CD4-positive, alpha-beta T cell treated with Interleukin-4 for 1 hour (primary cell): Measurements from ENCODE around the gene FLRT2.

ENCODE experiments used
- DNase-seq, 2 donors: peaks; one replicate each; pipeline ENCODE4 v3.0.0-alpha.2; 2020 to 2022

FLRT2 gene

GRCh38 chr14:85566603-85567002, 36.7 kb downstream of the FLRT2 start:
- no peak for DNase-seq

GRCh38 chr14:85572011-85572410, 42.1 kb downstream of the FLRT2 start:
- no peak for DNase-seq

- DNase-seq, result no peak
Measured at GRCh38 chr14:85572845-85573244, 42.9 kb downstream of the FLRT2 start.

GRCh38 chr14:85573406-85573805, 43.5 kb downstream of the FLRT2 start:
- no peak for DNase-seq

GRCh38 chr14:85574853-85575616, 45.1 kb downstream of the FLRT2 start:
- no peak for DNase-seq

- no peak for DNase-seq
Measured at GRCh38 chr14:85575617-85575898, 45.6 kb downstream of the FLRT2 start.

GRCh38 chr14:85576218-85576617, 46.3 kb downstream of the FLRT2 start:
- no peak for DNase-seq

GRCh38 chr14:85576848-85577542, 47.1 kb downstream of the FLRT2 start:
- no peak for DNase-seq

- no peak for DNase-seq
Measured at GRCh38 chr14:85577543-85578114, 47.7 kb downstream of the FLRT2 start.

- no peak for DNase-seq
Measured at GRCh38 chr14:85578357-85578756, 48.4 kb downstream of the FLRT2 start.

GRCh38 chr14:85578930-85579329, 49.0 kb downstream of the FLRT2 start:
- DNase-seq, result no peak

- no peak for DNase-seq
Measured at GRCh38 chr14:85579942-85580341, 50.0 kb downstream of the FLRT2 start.

GRCh38 chr14:85580536-85581140, 50.7 kb downstream of the FLRT2 start:
- DNase-seq, result no peak

- no peak for DNase-seq
Measured at GRCh38 chr14:85581691-85582090, 51.7 kb downstream of the FLRT2 start.

GRCh38 chr14:85583380-85583779, 53.4 kb downstream of the FLRT2 start:
- DNase-seq, result no peak

- no peak for DNase-seq
Measured at GRCh38 chr14:85584481-85584880, 54.5 kb downstream of the FLRT2 start.

GRCh38 chr14:85587151-85587711, 57.3 kb downstream of the FLRT2 start:
- no peak for DNase-seq

GRCh38 chr14:85590784-85591183, 60.8 kb downstream of the FLRT2 start:
- no peak for DNase-seq

- DNase-seq, result no peak
Measured at GRCh38 chr14:85594217-85594616, 64.3 kb downstream of the FLRT2 start.

GRCh38 chr14:85595981-85596380, 66.0 kb downstream of the FLRT2 start:
- no peak for DNase-seq

GRCh38 chr14:85596562-85596961, 66.6 kb downstream of the FLRT2 start:
- DNase-seq, result no peak

- no peak for DNase-seq
Measured at GRCh38 chr14:85597701-85598100, 67.8 kb downstream of the FLRT2 start.

- peak in 1 of 2 donors; percentile 15 for DNase-seq
Measured at GRCh38 chr14:85599939-85600338, 70.0 kb downstream of the FLRT2 start.

GRCh38 chr14:85601246-85601645, 71.3 kb downstream of the FLRT2 start:
- DNase-seq, result no peak
